ENCODE results near the gene MRTFA.
A peak's percentile ranks its signal among the peaks of the same experiment; 100 is the strongest.

The MRTFA gene

GRCh38 chr22:40463683-40464082, 172.8 kb downstream of the MRTFA start:
- no peak for DNase-seq (ENCODE audit: low read depth in 2 of 2)

DNA sequence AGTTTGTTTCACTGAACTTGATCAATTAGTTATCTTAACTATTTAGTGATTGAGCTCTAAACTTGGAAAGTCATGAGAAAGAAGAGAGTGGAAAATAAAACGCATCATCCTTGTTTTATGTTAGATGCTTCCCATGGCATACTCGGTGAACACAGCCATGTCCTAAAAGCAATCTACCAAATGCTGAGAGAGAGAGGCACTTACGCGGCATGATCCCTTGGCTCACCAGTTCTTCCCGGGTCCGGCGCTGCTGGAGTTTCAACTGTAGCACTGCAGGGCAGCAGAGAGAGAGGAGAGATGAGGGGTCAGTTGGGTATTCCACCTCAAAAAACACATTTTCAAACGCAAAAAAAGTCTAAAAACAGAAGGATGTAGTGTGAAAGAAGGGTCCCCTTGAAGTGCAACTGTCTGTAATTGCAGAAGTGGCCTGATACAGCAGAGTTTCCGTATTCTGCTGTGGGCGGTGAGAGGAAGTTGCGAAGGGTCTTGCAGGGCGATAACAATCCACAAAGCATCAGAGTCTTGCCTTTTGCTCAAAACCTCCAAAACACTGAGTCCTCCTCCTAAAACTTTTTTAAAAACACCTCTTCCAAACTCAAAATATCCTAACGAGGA, 173.4 kb downstream of the MRTFA start:
- no peak for DNase-seq (ENCODE audit: low read depth in 2 of 2)

DNA sequence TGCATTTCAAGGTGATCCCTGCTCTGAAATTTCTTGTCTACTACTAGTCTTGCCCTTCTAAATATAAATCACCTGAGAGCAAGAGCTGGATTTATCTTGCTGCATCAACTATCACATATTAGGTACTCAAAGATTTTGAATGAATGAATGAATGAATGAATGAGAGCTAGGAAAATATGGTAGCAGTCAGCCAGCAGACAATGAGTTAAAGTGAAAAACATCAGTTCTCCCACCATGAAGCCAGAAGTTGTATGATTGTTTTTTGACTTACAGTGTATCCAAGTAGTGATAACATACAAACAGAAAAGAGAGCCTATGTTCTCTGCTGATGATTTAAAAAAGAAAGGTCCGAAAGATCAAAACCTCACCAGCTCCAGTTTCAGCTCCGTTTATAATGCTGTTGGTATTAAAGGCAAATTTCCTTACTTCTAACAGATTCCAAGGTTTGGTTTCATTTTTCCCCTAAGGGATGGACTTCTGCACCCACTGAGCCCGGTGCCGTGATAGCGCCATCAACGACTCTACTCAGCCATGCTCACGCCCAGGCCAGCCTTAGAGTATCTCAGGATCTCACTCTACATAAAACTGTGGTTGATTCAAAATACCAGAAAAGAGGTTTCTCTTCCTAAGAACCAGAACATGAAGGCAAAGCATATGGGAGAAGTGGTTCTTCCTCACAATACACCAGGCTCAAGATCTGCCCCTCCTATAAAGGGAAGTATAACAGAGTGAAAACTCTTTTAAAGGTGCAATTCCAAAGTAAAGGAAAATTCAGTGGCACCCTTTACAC, 174.1 kb downstream of the MRTFA start:
- DNase-seq (ENCODE audit: low read depth in 2 of 2) = no peak

DNA sequence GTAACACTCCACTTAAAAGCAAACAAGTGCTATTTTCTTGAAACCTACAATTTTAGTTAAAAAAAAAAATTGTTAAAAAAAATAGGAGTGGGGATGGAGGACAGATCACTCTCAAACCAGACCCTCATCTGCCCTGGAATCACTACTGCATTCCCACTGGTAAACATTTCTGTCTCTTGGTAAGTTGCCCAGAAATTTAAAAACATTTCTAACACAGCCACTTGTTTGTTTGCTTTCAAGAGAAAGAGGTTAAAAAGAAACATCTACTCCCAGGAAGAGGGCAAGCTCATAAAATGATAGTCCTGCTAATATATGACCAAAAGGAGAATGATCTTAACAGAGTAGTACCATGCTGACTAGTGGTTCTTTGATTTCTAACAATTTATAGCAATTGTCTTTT, 182.8 kb downstream of the MRTFA start:
- DNase-seq (ENCODE audit: low read depth in 2 of 2) = no peak

- DNase-seq (ENCODE audit: low read depth in 2 of 2) = no peak
Measured at GRCh38 chr22:40452730-40453487, 183.6 kb downstream of the MRTFA start.

GRCh38 chr22:40451210-40451609, 185.3 kb downstream of the MRTFA start:
- peak; percentile 44 to 48 for DNase-seq (ENCODE audit: low read depth in 2 of 2)

GRCh38 chr22:40450616-40451015, 185.9 kb downstream of the MRTFA start:
- no peak for DNase-seq (ENCODE audit: low read depth in 2 of 2)

GRCh38 chr22:40449676-40450035, 186.9 kb downstream of the MRTFA start:
- peak; percentile 75 to 77 for DNase-seq (ENCODE audit: low read depth in 2 of 2)

DNA sequence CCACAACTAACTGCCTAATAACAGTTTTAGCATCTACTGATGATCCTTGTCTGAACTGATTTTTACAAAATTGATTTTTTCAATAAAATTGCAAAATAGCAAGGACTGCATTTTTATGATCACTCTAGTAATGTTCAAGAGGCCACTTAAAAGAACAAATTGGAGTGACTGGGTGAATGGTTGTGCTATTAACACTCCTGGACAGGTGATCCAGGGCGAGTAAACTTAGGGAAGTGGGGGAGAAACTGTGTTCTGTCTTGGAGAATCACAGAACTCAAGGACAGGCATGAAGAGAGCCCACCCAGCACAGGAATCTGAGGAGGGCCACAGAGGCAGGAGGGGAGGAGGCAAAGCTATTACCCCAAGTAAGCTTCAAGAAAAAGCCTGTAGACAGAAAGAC, 190.3 kb downstream of the MRTFA start:
- no peak for DNase-seq (ENCODE audit: low read depth in 2 of 2)

- DNase-seq (ENCODE audit: low read depth in 2 of 2) = no peak
Measured at GRCh38 chr22:40444178-40444831, 192.2 kb downstream of the MRTFA start.

- DNase-seq (ENCODE audit: low read depth in 2 of 2) = no peak
Measured at GRCh38 chr22:40443732-40444131, 192.8 kb downstream of the MRTFA start.

- DNase-seq (ENCODE audit: low read depth in 2 of 2) = no peak
Measured at GRCh38 chr22:40441761-40442390, 194.6 kb downstream of the MRTFA start.

GRCh38 chr22:40436505-40437431, 199.8 kb downstream of the MRTFA start:
- peak in 1 of 2 experiments; percentile 20 for DNase-seq (ENCODE audit: low read depth in 2 of 2)

DNA sequence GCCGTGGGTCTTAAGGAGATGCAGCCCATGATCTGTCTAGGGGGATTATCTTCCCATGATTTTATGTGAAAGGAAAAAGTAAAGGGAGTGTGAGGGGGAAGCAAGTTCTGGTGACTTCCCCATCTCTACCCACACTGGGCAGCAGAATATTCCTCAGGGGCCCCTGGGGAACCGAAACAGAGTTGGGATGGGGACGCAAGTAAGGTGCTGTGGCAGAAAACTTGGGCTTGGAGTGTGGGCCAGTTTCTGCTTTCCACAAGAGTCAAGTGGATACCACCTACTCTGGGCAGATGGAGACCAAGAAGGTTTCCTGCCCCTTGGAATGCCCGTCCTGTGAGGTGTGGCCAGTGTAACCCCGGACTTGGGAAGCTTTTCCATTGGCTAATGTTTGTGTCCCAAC, 201.8 kb downstream of the MRTFA start:
- no peak for DNase-seq (ENCODE audit: low read depth in 2 of 2)

- no peak for DNase-seq (ENCODE audit: low read depth in 2 of 2)
Measured at GRCh38 chr22:40434106-40434505, 202.4 kb downstream of the MRTFA start.

- no peak for DNase-seq (ENCODE audit: low read depth in 2 of 2)
Measured at GRCh38 chr22:40433416-40434090, 203.0 kb downstream of the MRTFA start.

GRCh38 chr22:40432625-40433024, 203.9 kb downstream of the MRTFA start:
- no peak for DNase-seq (ENCODE audit: low read depth in 2 of 2)

GRCh38 chr22:40432157-40432556, 204.4 kb downstream of the MRTFA start:
- no peak for DNase-seq (ENCODE audit: low read depth in 2 of 2)

GRCh38 chr22:40430991-40431390, 205.5 kb downstream of the MRTFA start:
- no peak for DNase-seq (ENCODE audit: low read depth in 2 of 2)

GRCh38 chr22:40429481-40429880, 207.0 kb downstream of the MRTFA start:
- DNase-seq (ENCODE audit: low read depth in 2 of 2) = no peak
